Tibial nerve (tissue), 3 donors: ENCODE data around the gene IPO13.

Experiments
- POLR2A ChIP-seq, 2 donors: fragments of 450-650 bp; IDR thresholded peaks; one replicate each; pipeline ENCODE4 v1.6.1; 2017; ENCODE audit warnings: antibody characterized with exemption in 2 of 2, mild to moderate bottlenecking in 2 of 2, moderate library complexity in 2 of 2
- TF ChIP-seq, protein P1 (sequence below), 5 experiments: fragments of 200-600 bp in 3 of 5; fragments of 450-650 bp in 2 of 5; sonication (generic) in 3 of 5; IDR thresholded peaks; one replicate each; pipeline ENCODE4 v1.5.1; 2016 to 2019; ENCODE audit warnings: antibody characterized with exemption in 5 of 5, mild to moderate bottlenecking in 3 of 5, moderate library complexity in 2 of 5

- TF ChIP-seq, protein P1, sequence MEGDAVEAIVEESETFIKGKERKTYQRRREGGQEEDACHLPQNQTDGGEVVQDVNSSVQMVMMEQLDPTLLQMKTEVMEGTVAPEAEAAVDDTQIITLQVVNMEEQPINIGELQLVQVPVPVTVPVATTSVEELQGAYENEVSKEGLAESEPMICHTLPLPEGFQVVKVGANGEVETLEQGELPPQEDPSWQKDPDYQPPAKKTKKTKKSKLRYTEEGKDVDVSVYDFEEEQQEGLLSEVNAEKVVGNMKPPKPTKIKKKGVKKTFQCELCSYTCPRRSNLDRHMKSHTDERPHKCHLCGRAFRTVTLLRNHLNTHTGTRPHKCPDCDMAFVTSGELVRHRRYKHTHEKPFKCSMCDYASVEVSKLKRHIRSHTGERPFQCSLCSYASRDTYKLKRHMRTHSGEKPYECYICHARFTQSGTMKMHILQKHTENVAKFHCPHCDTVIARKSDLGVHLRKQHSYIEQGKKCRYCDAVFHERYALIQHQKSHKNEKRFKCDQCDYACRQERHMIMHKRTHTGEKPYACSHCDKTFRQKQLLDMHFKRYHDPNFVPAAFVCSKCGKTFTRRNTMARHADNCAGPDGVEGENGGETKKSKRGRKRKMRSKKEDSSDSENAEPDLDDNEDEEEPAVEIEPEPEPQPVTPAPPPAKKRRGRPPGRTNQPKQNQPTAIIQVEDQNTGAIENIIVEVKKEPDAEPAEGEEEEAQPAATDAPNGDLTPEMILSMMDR (IDR thresholded peaks at IDR 0.05), result no peak
- no peak for TF ChIP-seq POLR2A (IDR thresholded peaks at IDR 0.05)
Observed at GRCh38 chr1:44012941-44013609, 66.3 kb downstream of the IPO13 start.
